ENCODE results near the gene RAPGEF4.
"Not testable (repeated sequence)": the region's sequence is repeated elsewhere in the genome, so short reads cannot be mapped to it uniquely, and the experiment has no call there.

Gene RAPGEF4

GRCh38 chr2:173064151-173064805 lies 328.6 kb downstream of the RAPGEF4 start:
- DNase-seq (ENCODE audit: low spot score), result no peak

GRCh38 chr2:173066887-173067676 lies 331.4 kb downstream of the RAPGEF4 start:
- no peak for DNase-seq (ENCODE audit: low spot score)

- DNase-seq (ENCODE audit: low spot score), result no peak
Observed at GRCh38 chr2:173075056-173075780, 339.6 kb downstream of the RAPGEF4 start.

- peak; percentile 76 for DNase-seq (ENCODE audit: low spot score)
Observed at GRCh38 chr2:173075781-173076580, 340.3 kb downstream of the RAPGEF4 start, which contains the start of gene MAP3K20. Gene MAP3K20, plus strand, starts transcription at chr2:173075846. Its CDS starts 15,186 bp downstream, at chr2:173091032.

GRCh38 chr2:173076581-173077345 lies 341.1 kb downstream of the RAPGEF4 start:
- no peak for DNase-seq (ENCODE audit: low spot score)

GRCh38 chr2:173077506-173078177 lies 342.0 kb downstream of the RAPGEF4 start:
- DNase-seq (ENCODE audit: low spot score), result no peak

GRCh38 chr2:173079141-173079540 lies 343.5 kb downstream of the RAPGEF4 start:
- DNase-seq (ENCODE audit: low spot score), result no peak

GRCh38 chr2:173079973-173080860 lies 344.6 kb downstream of the RAPGEF4 start:
- no peak for DNase-seq (ENCODE audit: low spot score)

GRCh38 chr2:173086518-173087213 lies 351.0 kb downstream of the RAPGEF4 start:
- DNase-seq (ENCODE audit: low spot score), result no peak

- DNase-seq (ENCODE audit: low spot score), result no peak
Observed at GRCh38 chr2:173087214-173087581, 351.6 kb downstream of the RAPGEF4 start.

GRCh38 chr2:173087793-173088496 lies 352.3 kb downstream of the RAPGEF4 start:
- no peak for DNase-seq (ENCODE audit: low spot score)

GRCh38 chr2:173090276-173090877 lies 354.7 kb downstream of the RAPGEF4 start:
- DNase-seq (ENCODE audit: low spot score), result no peak

- DNase-seq (ENCODE audit: low spot score), result no peak
Observed at GRCh38 chr2:173090973-173091660, 355.5 kb downstream of the RAPGEF4 start.

GRCh38 chr2:173091910-173092309 lies 356.3 kb downstream of the RAPGEF4 start:
- DNase-seq (ENCODE audit: low spot score), result no peak

GRCh38 chr2:173092844-173093402 lies 357.3 kb downstream of the RAPGEF4 start:
- no peak for DNase-seq (ENCODE audit: low spot score)

- not testable (repeated sequence) for DNase-seq (ENCODE audit: low spot score)
Observed at GRCh38 chr2:173093617-173094016, 358.0 kb downstream of the RAPGEF4 start.

- no peak for DNase-seq (ENCODE audit: low spot score)
Observed at GRCh38 chr2:173094731-173095130, 359.1 kb downstream of the RAPGEF4 start.
